GM19023 (cell line): Measurements from ENCODE around the gene ZNF230.

ENCODE experiments used
- ATAC-seq: cut with Tn5 transposase; IDR thresholded peaks from one replicate; pipeline ENCODE4 v1.9.1; 2021; ENCODE audit warnings: mild to moderate bottlenecking, moderate library complexity; ENCODE audit not compliant: unreplicated experiment

ZNF230 gene

GRCh38 chr19:44002566-44003460 is at the start of gene ZNF230:
ZNF230 (plus strand) TSS chr19:44002957; CDS start chr19:44007079, 4,122 bp downstream.
- ATAC-seq, result peak; percentile 94

DNA sequence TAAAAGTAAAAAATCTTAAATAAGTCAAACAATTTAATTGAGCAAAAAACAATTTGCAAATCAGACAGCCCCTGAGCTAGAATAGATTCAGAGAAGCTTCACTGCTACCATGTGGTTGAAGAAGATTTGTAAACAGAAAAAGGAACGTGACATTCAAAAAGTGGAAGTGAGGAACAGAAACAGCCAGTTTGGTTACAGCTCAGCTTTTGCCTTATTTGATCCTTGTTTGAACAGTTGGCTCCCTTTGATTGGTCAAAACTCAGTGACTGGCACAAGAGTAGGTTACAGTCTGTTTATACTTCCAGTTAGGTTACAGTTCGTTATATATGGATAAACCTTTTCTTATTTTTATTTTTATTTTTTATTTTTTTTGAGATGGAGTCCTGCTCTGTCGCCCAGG is 45.9 kb upstream of the ZNF230 start:
- ATAC-seq, result no peak

DNA sequence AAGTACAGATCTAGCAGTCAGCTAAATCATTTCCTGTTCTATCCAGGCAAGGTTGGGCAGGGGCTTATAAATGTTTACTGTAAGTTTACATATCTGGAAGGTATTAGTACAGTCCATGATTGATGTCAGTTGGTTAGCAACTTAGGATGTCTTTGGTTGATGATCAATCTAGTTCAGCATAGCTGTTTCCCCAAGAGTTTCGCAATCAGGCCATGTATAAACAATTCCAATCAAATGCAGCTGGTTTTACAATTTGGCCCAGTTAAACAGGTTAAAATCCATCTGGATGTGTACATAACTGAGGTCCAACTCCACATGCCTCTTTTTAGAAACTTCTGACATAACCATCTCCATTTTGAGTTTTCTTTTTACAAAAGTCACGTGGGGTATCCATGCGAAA is 44.9 kb upstream of the ZNF230 start:
- no peak for ATAC-seq

DNA sequence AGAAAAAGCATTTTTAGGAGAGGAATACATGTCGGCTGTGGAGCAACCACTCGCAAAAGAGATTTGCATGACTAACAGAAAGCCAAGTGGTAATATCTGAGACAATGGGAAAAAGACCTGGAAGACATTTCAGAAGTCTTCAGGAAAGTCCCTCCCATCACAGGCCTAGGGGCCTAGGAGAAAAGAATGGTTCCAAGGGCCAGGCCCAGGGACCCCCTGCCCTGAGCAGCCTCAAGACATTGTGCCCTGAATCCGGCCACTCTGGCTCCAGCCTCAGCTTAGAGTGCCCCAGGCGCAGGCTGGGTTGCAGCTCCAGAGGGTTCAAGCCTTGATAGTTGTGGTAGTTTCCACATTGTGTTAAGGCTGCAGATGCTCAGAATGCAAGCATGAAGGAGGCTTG is 42.3 kb upstream of the ZNF230 start:
- ATAC-seq, result no peak

DNA sequence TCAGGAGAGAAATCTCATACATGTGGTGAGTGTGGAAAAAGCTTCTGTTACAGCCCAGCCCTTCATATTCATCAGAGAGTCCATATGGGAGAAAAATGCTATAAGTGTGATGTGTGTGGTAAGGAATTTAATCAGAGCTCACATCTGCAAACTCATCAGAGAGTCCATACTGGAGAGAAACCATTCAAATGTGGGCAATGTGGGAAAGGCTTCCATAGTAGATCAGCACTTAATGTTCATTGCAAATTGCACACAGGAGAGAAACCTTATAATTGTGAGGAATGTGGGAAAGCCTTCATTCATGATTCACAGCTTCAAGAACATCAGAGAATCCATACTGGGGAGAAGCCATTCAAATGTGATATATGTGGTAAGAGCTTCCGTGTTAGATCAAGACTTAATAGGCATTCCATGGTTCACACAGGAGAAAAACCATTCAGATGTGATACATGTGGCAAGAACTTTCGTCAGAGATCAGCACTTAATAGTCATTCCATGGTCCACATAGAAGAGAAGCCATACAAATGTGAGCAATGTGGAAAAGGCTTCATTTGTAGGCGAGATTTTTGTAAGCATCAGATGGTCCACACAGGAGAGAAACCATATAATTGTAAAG is 36.6 kb upstream of the ZNF230 start:
- ATAC-seq, result no peak

DNA sequence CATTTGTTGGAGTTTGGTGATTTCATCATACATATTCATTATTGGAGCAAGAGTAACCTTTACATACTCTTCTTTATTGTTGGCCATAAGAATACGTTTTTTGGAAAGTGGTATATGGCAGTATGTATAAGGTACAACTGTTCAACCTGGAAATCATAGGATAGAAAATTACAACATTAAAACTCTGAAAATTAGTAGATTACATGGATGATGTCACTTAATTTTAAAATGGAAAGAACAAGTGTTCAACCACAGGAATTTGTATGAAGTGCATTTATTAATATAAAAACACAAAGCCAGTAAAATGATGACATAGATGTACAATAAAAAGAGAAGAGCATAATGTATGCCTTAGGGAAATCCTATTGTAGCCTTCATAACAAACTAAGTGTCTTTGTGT is 26.0 kb upstream of the ZNF230 start:
- no peak for ATAC-seq

DNA sequence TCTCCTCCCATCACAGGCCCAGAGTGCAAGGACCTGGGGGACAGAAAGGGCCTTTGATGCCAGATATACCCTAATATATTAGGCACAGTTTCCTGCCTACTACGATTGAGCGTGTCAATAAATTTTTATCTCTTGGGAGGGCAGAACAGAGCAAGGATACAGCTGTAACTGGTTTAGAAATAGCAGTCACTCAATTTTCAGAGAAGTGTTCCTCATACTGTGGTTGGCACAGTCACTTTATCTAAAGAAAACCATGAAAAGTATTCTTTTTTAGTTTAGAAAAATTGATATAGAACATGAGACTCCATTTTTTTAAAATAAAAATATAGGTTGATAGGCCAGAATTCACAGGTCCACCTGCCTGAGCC is 19.2 kb upstream of the ZNF230 start:
- no peak for ATAC-seq

- ATAC-seq, result peak; percentile 86
Measured at GRCh38 chr19:43983912-43984686, 18.7 kb upstream of the ZNF230 start, which contains the start of gene ZNF155. ZNF155 (plus strand) TSS chr19:43984188; CDS start chr19:43988544, 4,356 bp downstream.

GRCh38 chr19:43984687-43985000 is 18.1 kb upstream of the ZNF230 start:
- no peak for ATAC-seq

- ATAC-seq, result no peak
Measured at GRCh38 chr19:43997631-43998290, 5.0 kb upstream of the ZNF230 start.

DNA sequence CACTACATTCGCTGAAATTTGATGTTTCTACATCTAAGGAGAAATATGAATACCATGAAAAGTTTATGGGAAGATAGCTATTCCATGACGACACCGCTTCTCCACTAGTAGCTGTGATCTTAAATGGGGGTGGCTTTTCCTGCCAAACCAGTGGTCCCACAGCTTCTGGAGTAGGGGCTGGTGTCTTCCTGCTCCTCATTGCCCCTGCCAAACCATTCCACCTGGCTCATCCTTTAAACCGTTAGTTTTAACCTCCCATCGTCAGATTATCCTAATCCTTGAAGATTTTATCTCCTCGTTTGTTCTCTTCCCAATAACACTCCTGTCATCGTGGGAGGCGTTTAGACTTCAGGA is 568 bp upstream of the ZNF230 start:
- no peak for ATAC-seq

DNA sequence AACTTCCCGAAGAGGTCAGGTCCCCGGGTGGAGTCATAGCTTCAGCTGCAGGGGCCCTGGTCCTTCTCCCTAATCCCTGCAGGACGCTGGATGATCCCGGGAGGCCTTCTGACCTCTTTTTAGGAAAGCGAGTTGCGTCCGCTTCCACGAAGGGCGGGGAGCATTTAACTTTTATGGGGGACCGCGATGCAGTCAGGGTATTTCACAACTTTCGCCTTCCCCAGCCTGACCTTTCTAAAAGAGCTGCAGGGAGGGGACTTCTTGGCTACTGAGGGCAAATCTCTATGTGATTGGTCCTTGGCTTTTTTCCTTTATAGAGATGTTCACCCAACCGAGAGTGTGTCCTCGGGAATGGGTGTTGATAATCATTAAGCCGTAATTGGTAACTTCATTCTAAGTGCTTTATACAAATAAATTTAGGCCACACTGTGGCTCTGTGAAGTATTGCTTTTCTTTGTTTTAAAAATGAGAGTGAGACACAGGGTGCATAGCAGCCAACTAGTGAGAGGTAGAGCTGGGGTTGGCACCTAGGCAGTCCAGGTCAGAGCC is 778 bp downstream of the ZNF230 start:
- peak; percentile 19 for ATAC-seq

GRCh38 chr19:44005973-44006372 is 3.2 kb downstream of the ZNF230 start:
- ATAC-seq, result no peak

- ATAC-seq, result no peak
Measured at GRCh38 chr19:44007473-44007872, 4.7 kb downstream of the ZNF230 start.

GRCh38 chr19:44010468-44010867 is 7.7 kb downstream of the ZNF230 start:
- no peak for ATAC-seq

DNA sequence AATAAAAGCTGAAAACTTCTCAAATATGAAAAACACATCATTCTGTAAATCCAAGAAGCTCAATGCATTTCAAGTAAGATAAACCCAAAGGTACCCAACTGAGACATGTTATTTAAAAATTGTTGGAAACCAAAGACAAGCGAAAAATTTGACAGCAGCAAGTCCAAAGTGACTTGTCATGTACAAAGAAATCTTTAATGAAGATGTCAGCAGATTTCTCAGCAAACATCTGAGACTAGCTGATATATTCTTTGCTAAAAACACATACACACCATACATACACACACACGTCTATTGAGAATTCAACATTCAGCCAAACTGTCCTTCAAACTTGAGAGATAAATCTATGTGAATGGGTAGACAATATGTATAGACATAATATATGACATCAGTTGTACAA is 16.7 kb downstream of the ZNF230 start:
- ATAC-seq, result no peak

- no peak for ATAC-seq
Measured at GRCh38 chr19:44021221-44021620, 18.5 kb downstream of the ZNF230 start.

- no peak for ATAC-seq
Measured at GRCh38 chr19:44024900-44025216, 22.1 kb downstream of the ZNF230 start.

DNA sequence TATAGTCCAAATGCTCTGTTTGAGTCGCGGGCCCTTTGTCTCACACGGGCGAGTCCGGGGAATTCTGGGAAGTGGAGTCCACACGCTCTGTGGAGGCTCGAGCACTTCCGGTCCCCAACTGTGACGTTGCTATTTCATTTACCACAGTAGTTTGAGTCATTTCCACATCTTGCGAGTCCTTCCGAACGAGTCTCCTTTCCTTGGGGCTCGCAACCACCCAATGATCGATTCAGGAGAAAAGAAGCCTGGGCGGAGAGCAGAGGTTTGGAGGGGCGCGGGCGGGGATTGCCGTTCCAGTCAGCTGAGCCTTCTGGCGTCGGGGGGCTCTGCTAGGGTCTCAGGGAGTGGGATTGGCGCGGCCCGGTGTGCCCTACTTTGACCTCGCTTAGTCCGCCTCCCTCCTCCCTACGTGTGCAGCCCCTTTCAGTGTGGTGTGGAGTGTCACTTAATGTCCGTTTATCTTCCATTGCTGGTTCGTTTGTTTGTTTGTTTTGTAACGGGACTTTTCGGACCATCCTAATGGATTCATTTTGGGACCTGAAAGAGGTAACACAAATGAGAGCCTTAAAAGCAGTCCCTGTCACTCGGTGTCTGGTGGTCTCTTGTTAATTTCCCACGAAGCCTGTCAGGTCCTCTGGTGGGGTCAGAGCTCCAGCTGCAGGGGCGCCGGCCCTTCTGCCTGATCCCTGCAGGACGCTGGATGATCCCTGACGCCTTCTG is 22.6 kb downstream of the ZNF230 start, which contains the start of gene ZNF222:
Gene ZNF222, plus strand, starts transcription at position 163 of the 720 bp plus-strand sequence. Its CDS starts 58 bp downstream, at position 221.
- peak; percentile 95 for ATAC-seq

DNA sequence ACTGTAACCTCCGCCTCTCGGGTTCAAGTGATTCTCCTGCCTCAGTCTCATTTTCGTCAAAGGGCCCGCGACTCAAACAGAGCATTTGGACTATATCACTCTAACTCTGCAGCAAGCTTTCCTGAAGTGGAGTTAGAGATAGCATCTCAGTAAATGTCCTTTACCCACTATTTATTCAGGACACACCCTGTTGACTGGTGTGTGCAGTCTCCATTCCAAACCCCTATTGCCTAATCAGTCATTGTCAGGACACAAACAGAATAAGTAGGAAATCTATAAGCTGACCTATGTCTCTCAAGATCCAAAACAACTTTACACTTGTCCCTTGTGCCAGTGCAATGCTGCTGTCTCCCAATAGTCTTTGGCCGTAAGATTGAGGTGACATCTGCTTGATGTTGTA is 23.9 kb downstream of the ZNF230 start:
- ATAC-seq, result no peak
